Neutrophil (primary cell): ENCODE measurements around the gene TMEM238.

ENCODE experiments used
- H3K27ac ChIP-seq: fragments of 200-600 bp; sonication (generic); 2 replicates; pipeline ENCODE4 v1.5.1; 2016; ENCODE audit warnings: mild to moderate bottlenecking, moderate library complexity
- H3K27me3 ChIP-seq: fragments of 200-600 bp; sonication (generic); 2 replicates; pipeline ENCODE4 v1.6.0; 2016; ENCODE audit warnings: mild to moderate bottlenecking
- H3K36me3 ChIP-seq: fragments of 200-600 bp; sonication (generic); 2 replicates; pipeline ENCODE4 v1.5.1; 2017
- H3K4me1 ChIP-seq, 2 experiments: fragments of 200-600 bp in 1 of 2; sonication (generic) in 1 of 2; 1 replicate in 1 of 2; 2 replicates in 1 of 2; pipeline versions ENCODE4 v1.5.1 to v1.6.1; 2013 to 2016; ENCODE audit warnings: low read depth in 1 of 2, low read length in 1 of 2, mild to moderate bottlenecking in 1 of 2, moderate library complexity in 1 of 2; ENCODE audit not compliant: control insufficient read depth in 1 of 2, insufficient read depth in 1 of 2
- H3K4me3 ChIP-seq, 2 experiments: fragments of 200-600 bp in 1 of 2; sonication (generic) in 1 of 2; 1 replicate in 1 of 2; 2 replicates in 1 of 2; pipeline ENCODE4 v1.5.1; 2013 to 2016; ENCODE audit warnings: low read depth in 1 of 2, low read length in 1 of 2, mild to moderate bottlenecking in 1 of 2, moderate library complexity in 1 of 2
- H3K9me3 ChIP-seq: fragments of 200-600 bp; sonication (generic); 2 replicates; pipeline ENCODE4 v1.5.1; 2016
- TF ChIP-seq, protein P1 (sequence below): fragments of 200-600 bp; sonication (generic); IDR thresholded peaks from 2 replicates; pipeline ENCODE4 v1.5.1; 2016; ENCODE audit warnings: antibody characterized with exemption

Gene TMEM238

DNA sequence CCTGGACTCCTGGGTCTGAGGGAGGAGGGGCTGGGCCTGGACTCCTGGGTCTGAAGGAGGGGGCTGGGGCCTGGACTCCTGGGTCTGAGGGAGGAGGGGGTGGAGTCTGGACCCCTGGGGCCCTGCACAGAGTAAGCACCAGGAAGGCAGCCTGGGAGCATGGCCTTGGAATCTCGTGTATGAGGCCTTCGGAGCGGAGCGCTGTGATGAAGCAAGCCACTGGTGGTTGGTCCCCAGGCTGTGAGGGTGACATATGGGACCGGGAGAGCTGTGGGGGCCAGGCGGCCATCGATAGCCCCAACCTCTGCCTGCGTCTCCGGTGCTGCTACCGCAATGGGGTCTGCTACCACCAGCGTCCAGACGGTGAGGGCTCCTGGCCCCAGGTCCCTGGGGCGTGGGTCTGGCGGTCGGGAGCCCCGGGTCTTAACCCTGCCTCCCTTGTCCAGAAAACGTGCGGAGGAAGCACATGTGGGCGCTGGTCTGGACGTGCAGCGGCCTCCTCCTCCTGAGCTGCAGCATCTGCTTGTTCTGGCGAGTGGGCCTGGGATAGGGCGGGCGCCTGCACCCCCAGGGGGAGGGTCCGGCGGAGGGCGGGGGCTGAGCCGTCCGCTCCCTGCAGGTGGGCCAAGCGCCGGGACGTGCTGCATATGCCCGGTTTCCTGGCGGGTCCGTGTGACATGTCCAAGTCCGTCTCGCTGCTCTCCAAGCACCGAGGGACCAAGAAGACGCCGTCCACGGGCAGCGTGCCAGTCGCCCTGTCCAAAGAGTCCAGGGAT, 6.5 kb downstream of the TMEM238 start:
- Histone ChIP-seq H3K36me3 (no peaks in the 10 kb centered on the region), H3K4me1 (no peaks in the 10 kb centered on the region), H3K27ac (no peak overlapping the region), H3K4me3 (no peak overlapping the region), H3K27me3 (peaks cover 83% of the 10 kb centered on the region), H3K9me3 (no peaks in the 10 kb centered on the region)
- TF ChIP-seq, protein P1, sequence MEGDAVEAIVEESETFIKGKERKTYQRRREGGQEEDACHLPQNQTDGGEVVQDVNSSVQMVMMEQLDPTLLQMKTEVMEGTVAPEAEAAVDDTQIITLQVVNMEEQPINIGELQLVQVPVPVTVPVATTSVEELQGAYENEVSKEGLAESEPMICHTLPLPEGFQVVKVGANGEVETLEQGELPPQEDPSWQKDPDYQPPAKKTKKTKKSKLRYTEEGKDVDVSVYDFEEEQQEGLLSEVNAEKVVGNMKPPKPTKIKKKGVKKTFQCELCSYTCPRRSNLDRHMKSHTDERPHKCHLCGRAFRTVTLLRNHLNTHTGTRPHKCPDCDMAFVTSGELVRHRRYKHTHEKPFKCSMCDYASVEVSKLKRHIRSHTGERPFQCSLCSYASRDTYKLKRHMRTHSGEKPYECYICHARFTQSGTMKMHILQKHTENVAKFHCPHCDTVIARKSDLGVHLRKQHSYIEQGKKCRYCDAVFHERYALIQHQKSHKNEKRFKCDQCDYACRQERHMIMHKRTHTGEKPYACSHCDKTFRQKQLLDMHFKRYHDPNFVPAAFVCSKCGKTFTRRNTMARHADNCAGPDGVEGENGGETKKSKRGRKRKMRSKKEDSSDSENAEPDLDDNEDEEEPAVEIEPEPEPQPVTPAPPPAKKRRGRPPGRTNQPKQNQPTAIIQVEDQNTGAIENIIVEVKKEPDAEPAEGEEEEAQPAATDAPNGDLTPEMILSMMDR: no peak

DNA sequence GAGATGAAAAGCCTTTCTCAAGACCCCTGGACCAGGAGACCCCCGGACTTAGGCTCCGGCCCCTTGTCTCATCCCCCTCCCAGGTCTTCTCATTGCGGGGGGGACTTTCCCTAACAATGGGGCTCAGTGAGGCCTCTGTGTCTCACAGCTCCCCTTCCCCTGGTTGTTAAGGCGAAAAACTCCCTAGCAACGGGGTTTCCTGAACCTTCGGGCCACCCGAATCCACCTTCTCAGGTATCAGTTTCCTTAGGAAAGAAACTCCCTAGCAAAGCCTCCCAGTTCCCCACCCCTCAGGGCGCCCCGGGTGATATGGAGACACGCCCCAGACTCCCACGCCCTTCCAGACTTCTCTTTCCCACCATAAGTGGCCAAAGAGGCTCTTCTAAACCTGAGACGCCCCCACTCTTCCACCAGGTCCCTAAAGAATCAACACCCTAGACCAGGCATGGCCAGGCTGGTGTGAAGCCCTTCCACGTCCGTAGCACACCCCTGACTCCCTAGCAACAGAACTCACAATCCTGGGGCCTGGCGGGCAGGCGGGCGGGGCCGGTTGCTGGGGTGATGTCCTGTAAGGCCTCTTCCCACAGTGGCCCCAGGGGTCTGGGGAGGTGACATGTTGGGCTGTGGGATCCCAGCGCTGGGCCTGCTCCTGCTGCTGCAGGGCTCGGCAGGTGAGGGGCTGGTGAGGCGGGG, 7.7 kb downstream of the TMEM238 start, which contains the start of gene TMEM190:
Gene TMEM190 (plus strand): TSS at position 586 of the 693 bp plus-strand sequence. CDS start 28 bp downstream, at position 614.
- Histone ChIP-seq H3K4me1 (no peaks in the 10 kb centered on the region), H3K27ac (no peak within 1 kb of the TSS), H3K36me3 (no peaks in the 10 kb centered on the region), H3K9me3 (no peaks in the 10 kb centered on the region), H3K27me3 (peaks cover 83% of the 10 kb centered on the region), H3K4me3 (no peak within 1 kb of the TSS)
- TF ChIP-seq, protein P1: no peak

DNA sequence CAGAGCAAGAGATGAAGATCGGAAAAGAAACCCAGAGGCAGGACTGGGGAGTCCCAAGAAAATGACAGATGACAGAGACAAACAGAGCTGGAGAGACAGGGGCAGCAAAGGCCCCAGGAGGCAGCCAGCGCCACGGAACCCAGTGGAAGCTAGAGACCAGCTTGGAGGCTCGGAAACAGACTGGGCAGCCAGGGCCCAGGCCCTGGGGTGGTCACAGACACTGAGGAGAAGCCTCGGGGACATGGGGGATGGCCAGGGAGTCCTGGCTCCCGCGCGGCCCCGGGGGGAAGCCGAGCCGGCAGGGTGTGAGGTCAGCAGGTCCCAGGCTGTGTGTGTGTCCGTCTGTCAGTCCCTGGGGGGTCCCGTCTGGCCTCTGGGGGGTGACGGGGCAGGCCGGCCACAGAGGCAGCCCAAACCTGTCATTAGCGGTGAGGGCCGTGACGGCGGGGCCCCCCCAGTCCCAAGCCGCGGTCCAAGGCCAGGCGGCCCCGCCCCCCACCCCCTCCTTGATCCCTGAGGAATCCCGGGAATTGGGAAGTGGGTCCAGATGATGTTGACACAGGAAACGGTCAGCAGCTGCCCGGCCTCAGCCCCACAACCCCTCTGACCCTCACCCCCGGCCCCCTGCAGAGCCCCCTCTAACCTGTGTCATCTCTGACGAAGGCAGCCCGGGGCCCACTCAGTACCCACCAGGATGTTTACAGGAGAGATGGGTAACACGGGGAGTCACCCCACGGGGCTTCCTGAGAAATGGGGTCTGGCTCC, 9.9 kb downstream of the TMEM238 start:
- Histone ChIP-seq H3K4me3 (no peak overlapping the region), H3K4me1 (no peaks in the 10 kb centered on the region), H3K9me3 (no peaks in the 10 kb centered on the region), H3K27ac (no peak overlapping the region), H3K36me3 (no peaks in the 10 kb centered on the region), H3K27me3 (peaks cover 100% of the 10 kb centered on the region)
- TF ChIP-seq, protein P1: no peak

DNA sequence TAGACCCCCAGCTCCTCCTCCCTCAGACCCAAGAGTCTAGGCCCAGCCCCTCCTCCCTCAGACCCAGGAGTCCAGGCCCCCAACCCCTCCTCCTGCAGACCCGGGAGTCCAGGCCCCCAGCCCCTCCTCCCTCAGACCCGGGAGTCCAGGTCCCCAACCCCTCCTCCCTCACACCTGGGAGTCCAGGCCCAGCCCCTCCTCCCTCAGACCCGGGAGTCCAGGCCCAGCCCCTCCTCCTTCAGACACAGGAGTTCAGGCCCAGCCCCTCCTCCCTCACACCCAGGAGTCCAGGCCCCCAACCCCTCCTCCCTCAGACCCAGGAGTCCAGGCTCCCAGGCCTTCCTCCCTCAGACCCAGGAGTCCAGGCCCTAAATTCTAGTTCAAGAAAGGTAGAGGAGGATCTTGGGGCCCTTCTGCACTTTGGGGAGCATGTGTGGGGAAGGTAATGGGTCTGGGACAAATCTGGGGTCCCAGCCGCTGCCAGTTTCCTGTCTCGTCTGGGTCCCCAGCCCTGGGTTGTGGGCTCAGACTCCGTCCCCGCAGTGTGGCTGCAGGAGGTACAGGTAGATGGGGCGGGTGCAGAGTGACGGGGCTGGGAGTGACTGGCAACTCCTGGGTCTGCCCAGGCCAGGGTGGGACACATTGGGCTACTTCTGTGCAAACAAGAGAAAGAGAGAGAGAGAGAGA, 10.6 kb downstream of the TMEM238 start:
- Histone ChIP-seq H3K4me1 (no peaks in the 10 kb centered on the region), H3K36me3 (no peaks in the 10 kb centered on the region), H3K4me3 (no peak overlapping the region), H3K9me3 (no peaks in the 10 kb centered on the region), H3K27ac (no peak overlapping the region), H3K27me3 (peaks cover 100% of the 10 kb centered on the region)
- TF ChIP-seq, protein P1: no peak
